ENCODE results near the gene CZIB. TPM values are rescaled to one million over a fixed set of nuclear protein-coding genes. Genes with fewer than 3 reads are reported as not detected.
A peak's percentile ranks its signal among the peaks of the same experiment; 100 is the strongest.

Gene CZIB
- total and polyA plus RNA-seq, 2 of the 13 experiments (the other 11 are each of a cell fraction or from before 2014, with no cell fraction given), result 49.2 to 67.0 TPM

- FAIRE-seq (no peak), ATAC-seq (peak; percentile 98), DNase-seq (ENCODE audit: low spot score) (peak; percentile 79)
- Histone ChIP-seq H3K4me1 (ENCODE audit: insufficient read depth, low read length) (peaks cover 53% of the 10 kb centered on the region), H4K20me1 (ENCODE audit: insufficient read depth, low read length) (no peaks in the 10 kb centered on the region), H3K9ac (ENCODE audit: insufficient read depth, low read depth, low read length) (peak within 1 kb of the TSS; percentile 95), H3K4me2 (ENCODE audit: low read depth, low read length) (peak within 1 kb of the TSS; percentile 74), H3K4me3 (replicated peaks in 1 of 3; ENCODE audit: insufficient read depth in 1 of 3, low read depth in 2 of 3, low read length in 3 of 3) (peak within 1 kb of the TSS; percentile 84 to 91 (median 91)), H2AFZ (ENCODE audit: low read length) (peak within 1 kb of the TSS; percentile 39), H3K27me3 (ENCODE audit: control insufficient read depth in 1 of 2, insufficient read depth in 2 of 2, low read length in 2 of 2) (no peaks in the 10 kb centered on the region; a peak in 1 of 5 replicates), H3K79me2 (ENCODE audit: insufficient read depth, low read length) (peaks cover 17% of the 10 kb centered on the region), H3K27ac (ENCODE audit: extremely low read length, insufficient read depth, low read length) (peak within 1 kb of the TSS; percentile 87), H3K36me3 (replicated peaks in 1 of 2; ENCODE audit: control insufficient read depth in 1 of 2, insufficient read depth in 2 of 2, low read length in 2 of 2) (no peaks in the 10 kb centered on the region; a peak in 2 of 5 replicates), H3K9me3 (ENCODE audit: low read length) (no peaks in the 10 kb centered on the region)
- POLR2A ChIA-PET, result interaction anchor here (1.0 to 2.3 kb wide), 9 partner anchors 13 to 182 kb away, joined by 3 to 17 read pairs (median 4); partner anchors contain the start of gene MAGOH
- intact Hi-C loops (cut with micrococcal nuclease; ENCODE audit: unreplicated experiment), result loop anchor here (2.0 kb wide), 1 partner anchor 24 kb away; the partner anchor contains the start of gene CZIB
- under 1% methylated on average over 17 of the region's 57 CpGs for WGBS (ENCODE audit: low lambda C conversion rate)
- CTCF ChIA-PET (ENCODE audit: low intra/inter-chr PET ratio, low total read pairs), result no interaction called here
- no TSS peak for BruUV-seq (replicated peaks)
- in situ Hi-C loops (cut with HindIII; ENCODE audit: extremely low pct_ligation_motif_present, low pct_unique_long_range_greater_than_20kb), result no loop called here
- TF ChIP-seq ZSCAN9 (CRISPR knock-in tag; IDR thresholded peaks at IDR 0.05; ENCODE audit: borderline replicate concordance) (no peak), SMYD3 (CRISPR knock-in tag; IDR thresholded peaks at IDR 0.05) (no peak), ZNF280D (CRISPR knock-in tag; IDR thresholded peaks at IDR 0.05) (no peak), ZNF552 (CRISPR knock-in tag; IDR thresholded peaks at IDR 0.05; ENCODE audit: borderline replicate concordance) (no peak), MATR3 (CRISPR knock-in tag; IDR thresholded peaks at IDR 0.05) (no peak), ZNF354B (CRISPR knock-in tag; IDR thresholded peaks at IDR 0.05) (no peak), ZNF577 (CRISPR knock-in tag; IDR thresholded peaks at IDR 0.05; ENCODE audit: borderline replicate concordance, low read depth) (no peak), ZUFSP (CRISPR knock-in tag; IDR thresholded peaks at IDR 0.05; ENCODE audit: borderline replicate concordance) (no peak), NFAT5 (CRISPR knock-in tag; IDR thresholded peaks at IDR 0.05) (no peak), ZNF570 (CRISPR knock-in tag; IDR thresholded peaks at IDR 0.05; ENCODE audit: borderline replicate concordance) (no peak), PCBP2 (optimal IDR thresholded peaks at IDR 0.05; ENCODE audit: low read depth, low read length, poor library complexity, severe bottlenecking) (no peak)
Measured at GRCh38 chr1:53196485-53197290, 23.7 kb downstream of the CZIB start, which contains the start of gene CPT2. Gene CPT2, plus strand, starts transcription at chr1:53196824. Its CDS starts 120 bp downstream, at chr1:53196944.

All from HepG2 (cell line).